ENCODE data around the gene WSCD2.
A peak's percentile ranks its signal among the peaks of the same experiment; 100 is the strongest.

Gene WSCD2

GRCh38 chr12:108231909-108232434, 102.9 kb downstream of the WSCD2 start:
- ChIA-PET POLR2A (no interaction called here), CTCF (no interaction called here)

GRCh38 chr12:108232565-108232964, 103.5 kb downstream of the WSCD2 start:
- ChIA-PET POLR2A (no interaction called here), CTCF (interaction anchor here (2.3 kb wide), 1 partner anchor 224 kb away, joined by 18 read pairs; no protein-coding TSS in a partner anchor)
- DNase-seq (ENCODE audit: extremely low spot score) = no peak
- TF ChIP-seq, protein P1, sequence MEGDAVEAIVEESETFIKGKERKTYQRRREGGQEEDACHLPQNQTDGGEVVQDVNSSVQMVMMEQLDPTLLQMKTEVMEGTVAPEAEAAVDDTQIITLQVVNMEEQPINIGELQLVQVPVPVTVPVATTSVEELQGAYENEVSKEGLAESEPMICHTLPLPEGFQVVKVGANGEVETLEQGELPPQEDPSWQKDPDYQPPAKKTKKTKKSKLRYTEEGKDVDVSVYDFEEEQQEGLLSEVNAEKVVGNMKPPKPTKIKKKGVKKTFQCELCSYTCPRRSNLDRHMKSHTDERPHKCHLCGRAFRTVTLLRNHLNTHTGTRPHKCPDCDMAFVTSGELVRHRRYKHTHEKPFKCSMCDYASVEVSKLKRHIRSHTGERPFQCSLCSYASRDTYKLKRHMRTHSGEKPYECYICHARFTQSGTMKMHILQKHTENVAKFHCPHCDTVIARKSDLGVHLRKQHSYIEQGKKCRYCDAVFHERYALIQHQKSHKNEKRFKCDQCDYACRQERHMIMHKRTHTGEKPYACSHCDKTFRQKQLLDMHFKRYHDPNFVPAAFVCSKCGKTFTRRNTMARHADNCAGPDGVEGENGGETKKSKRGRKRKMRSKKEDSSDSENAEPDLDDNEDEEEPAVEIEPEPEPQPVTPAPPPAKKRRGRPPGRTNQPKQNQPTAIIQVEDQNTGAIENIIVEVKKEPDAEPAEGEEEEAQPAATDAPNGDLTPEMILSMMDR (IDR thresholded peaks at IDR 0.05; ENCODE audit: control extremely low read depth, extremely low read depth, low read depth, missing control alignments) = no peak

More at GRCh38 chr12:108231909-108232434, 102.9 kb downstream of the WSCD2 start:
- TF ChIP-seq, protein P1 (IDR thresholded peaks at IDR 0.05; ENCODE audit: control extremely low read depth, extremely low read depth, low read depth, missing control alignments) = no peak
- no peak for DNase-seq (ENCODE audit: extremely low spot score)

DNA sequence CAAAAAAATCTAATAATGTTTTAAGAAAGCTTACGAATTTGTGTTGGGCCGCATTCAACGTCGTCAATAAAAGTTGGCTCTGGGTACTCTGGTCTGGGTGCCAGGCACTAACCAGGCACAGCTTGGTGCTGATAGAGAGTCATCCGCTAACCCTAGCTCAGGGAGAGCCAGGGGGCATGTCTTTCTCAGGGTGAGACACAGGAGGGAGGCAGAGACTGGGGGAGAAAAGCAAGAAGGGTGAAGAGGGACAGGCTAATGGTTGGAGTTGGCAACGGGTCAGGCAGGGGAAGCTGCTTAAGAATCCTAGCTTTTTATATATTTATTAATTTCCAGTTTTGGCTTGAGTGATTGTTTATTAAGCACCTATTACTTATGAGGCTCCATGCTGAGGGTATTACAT, 105.1 kb downstream of the WSCD2 start:
- ChIA-PET POLR2A (no interaction called here), CTCF (interaction anchor here (0.7 to 2.5 kb wide), 21 partner anchors 9 to 384 kb away, joined by 3 to 18 read pairs (median 4); partner anchors contain the start of gene CMKLR1)
- DNase-seq (ENCODE audit: extremely low spot score) = no peak
- TF ChIP-seq, protein P1 (IDR thresholded peaks at IDR 0.05; ENCODE audit: control extremely low read depth, extremely low read depth, low read depth, missing control alignments) = peak; percentile 43

DNA sequence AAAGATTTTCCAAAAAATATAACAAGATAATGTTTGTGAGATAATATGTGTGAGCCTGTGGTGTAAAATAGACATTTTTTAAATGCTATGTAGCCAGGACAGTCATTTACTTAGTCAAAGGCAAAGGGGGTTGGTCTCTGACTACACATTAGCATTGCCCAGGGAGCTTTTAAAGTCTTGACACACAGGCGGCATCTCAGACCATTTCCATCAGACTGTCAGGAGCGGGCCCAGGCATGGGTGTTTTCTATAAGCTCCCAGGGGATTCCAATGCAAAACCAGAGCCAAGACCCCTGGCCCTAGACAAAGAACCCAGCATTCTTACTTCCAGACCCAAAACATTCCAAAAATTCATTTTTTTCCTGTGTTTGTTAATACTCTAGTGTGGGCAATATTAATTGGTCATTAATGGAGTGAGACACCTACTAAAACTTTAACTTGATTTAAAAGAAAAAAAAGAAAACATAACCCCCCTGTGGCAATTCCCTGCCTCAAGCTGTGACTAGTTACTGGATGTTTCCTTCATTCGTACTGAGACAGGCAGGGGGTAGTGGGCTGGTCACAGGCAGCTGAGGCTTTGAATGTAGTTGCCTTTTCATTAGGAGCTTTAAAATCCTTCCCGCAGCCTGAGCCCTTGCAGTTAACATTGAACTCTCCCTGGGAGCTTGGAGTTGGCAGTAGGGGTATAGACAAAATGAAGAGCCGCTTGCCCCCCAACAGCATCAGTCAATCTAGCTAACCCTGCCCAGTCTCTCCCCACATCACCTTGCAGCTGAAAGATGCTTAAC, 106.3 kb downstream of the WSCD2 start:
- CTCF ChIA-PET = interaction anchor here (1.0 to 2.8 kb wide), 10 partner anchors 11 to 277 kb away, joined by 3 to 18 read pairs (median 4); partner anchors contain the start of gene CMKLR1

DNA sequence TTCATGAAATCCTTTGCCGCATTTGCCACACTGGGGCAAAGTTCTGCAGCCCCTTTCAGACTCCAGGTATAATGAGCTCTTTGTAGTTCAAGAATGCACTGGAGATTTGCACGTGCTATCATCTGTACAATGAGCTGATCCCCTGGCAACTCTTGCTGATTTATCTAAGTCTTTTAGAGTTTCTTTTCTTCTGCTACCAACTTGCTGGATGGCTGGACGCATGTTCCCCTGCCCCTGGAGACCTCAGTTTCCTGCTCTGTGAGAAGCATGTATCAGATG, 106.8 kb downstream of the WSCD2 start:
- ChIA-PET CTCF (interaction anchor here (1.0 to 2.8 kb wide), 5 partner anchors 11 to 276 kb away, joined by 3 to 11 read pairs (median 5); no protein-coding TSS in a partner anchor), POLR2A (no interaction called here)
- DNase-seq (ENCODE audit: extremely low spot score) = no peak
- TF ChIP-seq, protein P1 (IDR thresholded peaks at IDR 0.05; ENCODE audit: control extremely low read depth, extremely low read depth, low read depth, missing control alignments) = no peak

More for the DNA sequence above, 106.3 kb downstream of the WSCD2 start:
- TF ChIP-seq, protein P1 (IDR thresholded peaks at IDR 0.05; ENCODE audit: control extremely low read depth, extremely low read depth, low read depth, missing control alignments) = no peak
- POLR2A ChIA-PET = interaction anchor here (0.6 kb wide), 1 partner anchor 1614 kb away, joined by 8 read pairs; no protein-coding TSS in a partner anchor
- DNase-seq (ENCODE audit: extremely low spot score) = no peak

GRCh38 chr12:108236366-108236765, 107.3 kb downstream of the WSCD2 start:
- ChIA-PET POLR2A (no interaction called here), CTCF (interaction anchor here (1.2 to 2.8 kb wide), 4 partner anchors 41 to 258 kb away, joined by 3 to 6 read pairs (median 4); no protein-coding TSS in a partner anchor)
- TF ChIP-seq, protein P1 (IDR thresholded peaks at IDR 0.05; ENCODE audit: control extremely low read depth, extremely low read depth, low read depth, missing control alignments) = no peak

More at GRCh38 chr12:108236366-108236765, 107.3 kb downstream of the WSCD2 start:
- no peak for DNase-seq (ENCODE audit: extremely low spot score)
